ENCODE results near the gene KIAA1549.

- TF ChIP-seq CTCF (IDR thresholded peaks at IDR 0.05) (no peak), POLR2A (IDR thresholded peaks at IDR 0.05) (no peak)
Observed at GRCh38 chr7:138952791-138953190, 28.4 kb downstream of the KIAA1549 start.
